B cell (primary cell): ENCODE results near the gene TBX10. TPM values are rescaled to one million over a fixed set of nuclear protein-coding genes. Genes with fewer than 3 reads are reported as not detected.

Experiments used
- ATAC-seq: fragments of 200-7000 bp; cut with Tn5 transposase; one replicate; pipeline ENCODE4 v1.10.0; 2021; ENCODE audit warnings: low read depth, mild to moderate bottlenecking, moderate number of reproducible peaks, moderate library complexity
- CTCF ChIA-PET: fragments of 350-600 bp; sonication (Branson Sonifier 250); formaldehyde crosslinking; loops from one replicate; lab custom pipeline; 2021; ENCODE audit warnings: antibody characterized with exemption, inconsistent platforms; lab: Charles Lee
- POLR2A ChIA-PET: fragments of 350-600 bp; sonication (Branson Sonifier 250); formaldehyde crosslinking; loops from one replicate; lab custom pipeline; 2021; ENCODE audit warnings: antibody characterized with exemption; lab: Charles Lee
- DNase-seq: peaks from one replicate; pipeline ENCODE4 v3.0.0; 2013
- H2AFZ ChIP-seq: 2 replicates; pipeline ENCODE4 v1.6.1; 2012; ENCODE audit warnings: mild to moderate bottlenecking, low read depth, low read length; ENCODE audit not compliant: insufficient read depth, poor library complexity, severe bottlenecking
- H3K27ac ChIP-seq, 2 donors: 1 replicate in 1 of 2; 2 replicates in 1 of 2; pipeline ENCODE4 v1.5.1; 2012 to 2013; ENCODE audit warnings: low read length in 2 of 2, mild to moderate bottlenecking in 2 of 2, moderate library complexity in 1 of 2
- H3K27me3 ChIP-seq, 4 experiments: fragments of 200-600 bp in 1 of 4; sonication (generic) in 1 of 4; replicated peaks in 1 of 4; 1 replicate in 2 of 4; 2 replicates in 2 of 4; pipeline versions ENCODE4 v1.6.1 to v1.7.0; 2013 to 2016; ENCODE audit warnings: low read length in 3 of 4, mild to moderate bottlenecking in 2 of 4, mixed read lengths in 1 of 4, moderate library complexity in 1 of 4; ENCODE audit not compliant: insufficient read depth in 4 of 4, control insufficient read depth in 3 of 4; ENCODE audit errors: control extremely low read depth in 1 of 4
- H3K36me3 ChIP-seq, 2 experiments: replicated peaks in 1 of 2; 1 replicate in 1 of 2; 2 replicates in 1 of 2; pipeline versions ENCODE4 v1.6.1 to v1.7.1; 2013; ENCODE audit warnings: low read length in 1 of 2; ENCODE audit not compliant: insufficient read depth in 2 of 2, control insufficient read depth in 1 of 2; ENCODE audit errors: control extremely low read depth in 1 of 2, extremely low read depth in 1 of 2
- H3K4me1 ChIP-seq, 2 donors: fragments of 200-600 bp in 1 of 2; sonication (generic) in 1 of 2; 1 replicate in 1 of 2; 2 replicates in 1 of 2; pipeline versions ENCODE4 v1.5.1 to v1.6.1; 2013 to 2017; ENCODE audit warnings: low read length in 2 of 2; ENCODE audit not compliant: control insufficient read depth in 2 of 2, insufficient read depth in 2 of 2
- H3K4me2 ChIP-seq: replicated peaks from 2 replicates; pipeline ENCODE3; 2012; ENCODE audit warnings: mild to moderate bottlenecking, low read depth, low read length; ENCODE audit not compliant: poor library complexity, severe bottlenecking
- H3K4me3 ChIP-seq, 5 experiments: fragments of 200-600 bp in 1 of 5; sonication (generic) in 1 of 5; 1 replicate in 3 of 5; 2 replicates in 2 of 5; pipeline versions ENCODE4 v1.5.1 to v1.7.0; 2011 to 2016; ENCODE audit warnings: low read length in 4 of 5, mild to moderate bottlenecking in 4 of 5, low read depth in 2 of 5, control low read depth in 1 of 5, moderate library complexity in 1 of 5; ENCODE audit not compliant: insufficient read depth in 1 of 5; ENCODE audit errors: control extremely low read depth in 1 of 5, extremely low read depth in 1 of 5
- H3K79me2 ChIP-seq: fragments of 200-600 bp; sonication (generic); one replicate; pipeline ENCODE4 v1.6.0; 2016; ENCODE audit warnings: low read length; ENCODE audit not compliant: control insufficient read depth, insufficient read depth
- H3K9ac ChIP-seq: fragments of 200-600 bp; sonication (generic); 2 replicates; pipeline ENCODE4 v1.6.1; 2017; ENCODE audit warnings: mild to moderate bottlenecking, low read length, moderate library complexity
- H3K9me3 ChIP-seq, 3 donors: one replicate each; pipeline versions ENCODE4 v1.6.1 to v1.7.1; 2013; ENCODE audit warnings: low read length in 2 of 3; ENCODE audit not compliant: control insufficient read depth in 2 of 3, insufficient read depth in 1 of 3; ENCODE audit errors: control extremely low read depth in 1 of 3
- H4K20me1 ChIP-seq: 2 replicates; pipeline ENCODE4 v1.6.0; 2012; ENCODE audit warnings: mild to moderate bottlenecking, low read length; ENCODE audit not compliant: insufficient read depth, control insufficient read depth, poor library complexity, severe bottlenecking
- H3K27ac Mint-ChIP-seq: one replicate; pipeline ENCODE4 v1.8.0; 2021; ENCODE audit warnings: mixed read lengths
- H3K27me3 Mint-ChIP-seq: one replicate; pipeline ENCODE4 v1.8.0; 2021; ENCODE audit warnings: mixed read lengths
- H3K4me1 Mint-ChIP-seq: one replicate; pipeline ENCODE4 v1.8.0; 2021; ENCODE audit warnings: mixed read lengths
- H3K4me3 Mint-ChIP-seq: one replicate; pipeline ENCODE4 v1.8.0; 2021; ENCODE audit warnings: mixed read lengths
- H3K9me3 Mint-ChIP-seq: one replicate; pipeline ENCODE4 v1.8.0; 2022; ENCODE audit warnings: mixed read lengths; ENCODE audit not compliant: insufficient read depth
- CTCF ChIP-seq: fragments of 200-600 bp; IDR thresholded peaks from one replicate; pipeline ENCODE4 v1.8.0; 2022; ENCODE audit warnings: antibody characterized with exemption, mild to moderate bottlenecking
- EZH2 ChIP-seq: IDR thresholded peaks from 2 replicates; pipeline ENCODE4 v1.6.1; 2012; ENCODE audit warnings: borderline replicate concordance, low read depth, mild to moderate bottlenecking, moderate library complexity, low read length; ENCODE audit not compliant: insufficient read depth, poor library complexity, severe bottlenecking
- WGBS: methylation state at CpG from one replicate; pipeline ENCODE4 v1.1.5; 2013; ENCODE audit warnings: missing lambda C conversion rate; ENCODE audit not compliant: insufficient coverage; 5-methylcytosine and 5-hydroxymethylcytosine counted together
- intact Hi-C: fragments of 100-400 bp; cut with micrococcal nuclease; formaldehyde crosslinking; loops from one replicate; pipeline ENCODE4 v1.10.0; 2022
- polyA plus RNA-seq: library from polyadenylated mRNA; depleted of rRNA; stranded (reverse); fragments of >200 nt; gene quantifications from 2 replicates; pipeline ENCODE4 v1.2.3, GENCODE V29; 2012
- total RNA-seq, 2 donors: library from RNA; stranded (reverse); fragments of 120-200 nt in 1 of 2; gene quantifications; 1 replicate in 1 of 2; 2 replicates in 1 of 2; pipeline versions ENCODE4 v1.2.3 to v1.2.4, GENCODE V29; 2013 to 2022

TBX10 gene
- total and polyA plus RNA-seq, 2 donors (not counting 1 experiment from before 2014, with no cell fraction given), result not detected

DNA sequence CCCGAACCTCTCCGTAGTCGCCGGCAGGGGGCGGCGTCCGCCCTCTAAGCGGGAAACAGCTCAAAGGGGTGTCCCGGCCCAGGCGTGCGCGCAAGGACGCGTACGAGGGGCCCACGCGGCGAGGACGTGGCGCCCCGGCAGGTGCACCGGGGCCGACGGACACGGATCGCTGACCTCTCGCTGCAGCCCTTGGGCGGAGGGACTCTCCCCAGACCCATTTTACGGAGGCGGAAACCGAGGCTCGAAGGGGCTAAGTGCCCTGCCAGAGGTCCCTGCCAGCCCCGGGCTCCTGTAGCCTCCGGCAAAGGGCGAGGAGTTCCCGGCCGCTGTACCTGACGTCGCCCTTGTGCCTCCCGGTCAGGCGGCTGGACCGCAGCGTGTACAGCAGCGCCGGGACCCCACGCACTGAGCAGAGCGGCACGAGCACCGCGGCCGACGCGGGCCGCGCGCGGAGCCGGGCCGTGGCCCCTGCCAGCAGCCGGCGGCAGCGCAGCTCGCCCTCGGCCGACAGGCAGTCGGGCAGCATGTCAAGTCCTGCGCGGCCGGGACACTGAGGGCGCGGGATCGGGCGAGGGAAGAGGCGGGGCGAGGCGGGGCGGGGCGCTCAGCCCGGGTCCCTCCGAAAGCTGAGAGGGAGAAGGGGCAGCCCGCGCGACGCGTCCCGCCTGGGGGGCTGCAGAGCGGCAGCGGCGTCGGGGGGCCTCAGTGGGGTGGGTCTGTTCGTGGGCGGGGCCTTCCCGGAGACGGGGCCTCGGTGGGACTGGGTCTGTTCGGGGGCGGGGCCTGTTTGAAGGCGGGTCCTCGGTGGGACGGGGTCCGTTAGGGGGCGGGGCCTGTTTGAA is 10.0 kb downstream of the TBX10 start, which contains the start of gene NUDT8:
TSS of gene NUDT8 (minus strand) at position 552 of the 842 bp plus-strand sequence. CDS start at position 526, 26 bp downstream.
- Histone ChIP-seq H3K36me3 (no peaks in the 10 kb centered on the region), H2AFZ (peak within 1 kb of the TSS; percentile 81), H4K20me1 (peaks cover 9% of the 10 kb centered on the region), H3K27me3 (no peaks in the 10 kb centered on the region), H3K9me3 (no peaks in the 10 kb centered on the region), H3K79me2 (no peaks in the 10 kb centered on the region), H3K27ac (peak within 1 kb of the TSS; percentile 85), H3K4me1 (peaks cover 14 to 19% of the 10 kb centered on the region in 2 donors), H3K4me3 (peak within 1 kb of the TSS in 4 of 5 experiments; percentile 68 to 76 (median 74)), H3K4me2 (peak within 1 kb of the TSS; percentile 99), H3K9ac (peak within 1 kb of the TSS; percentile 75)
- ATAC-seq, result peak; percentile 50
- peak; percentile 95 for DNase-seq
- intact Hi-C loops, result loop anchor here (1.0 kb wide), 6 partner anchors 15 to 57 kb away; partner anchors contain the start of gene NDUFV1
- Mint-ChIP-seq H3K4me3 (peak within 1 kb of the TSS; percentile 90), H3K27me3 (no peaks in the 10 kb centered on the region), H3K27ac (peak within 1 kb of the TSS; percentile 90), H3K9me3 (no peaks in the 10 kb centered on the region), H3K4me1 (peaks cover 17% of the 10 kb centered on the region)
- CTCF ChIA-PET, result interaction anchor here (0.6 to 7.5 kb wide), 31 partner anchors 9 to 906 kb away, joined by 3 to 105 read pairs (median 5); partner anchors contain the start of genes ACY3, GSTP1, POLD4 and PPP1CA
- TF ChIP-seq EZH2, result no peak
- peak; percentile 91 for TF ChIP-seq CTCF
- POLR2A ChIA-PET, result interaction anchor here (0.6 to 2.8 kb wide), 14 partner anchors 15 to 228 kb away, joined by 3 to 31 read pairs (median 5); partner anchors contain the start of genes ACY3, GSTP1, PPP1CA and PTPRCAP
- WGBS, result under 1% methylated on average over 92 of the region's 102 CpGs
